GM19240 (cell line): ENCODE results near the gene FRMD1.

ENCODE experiments used
- DNase-seq: peaks from one replicate; pipeline ENCODE4 v3.0.0; 2011; ENCODE audit warnings: low spot score; ENCODE audit not compliant: insufficient read length

FRMD1 gene

DNA sequence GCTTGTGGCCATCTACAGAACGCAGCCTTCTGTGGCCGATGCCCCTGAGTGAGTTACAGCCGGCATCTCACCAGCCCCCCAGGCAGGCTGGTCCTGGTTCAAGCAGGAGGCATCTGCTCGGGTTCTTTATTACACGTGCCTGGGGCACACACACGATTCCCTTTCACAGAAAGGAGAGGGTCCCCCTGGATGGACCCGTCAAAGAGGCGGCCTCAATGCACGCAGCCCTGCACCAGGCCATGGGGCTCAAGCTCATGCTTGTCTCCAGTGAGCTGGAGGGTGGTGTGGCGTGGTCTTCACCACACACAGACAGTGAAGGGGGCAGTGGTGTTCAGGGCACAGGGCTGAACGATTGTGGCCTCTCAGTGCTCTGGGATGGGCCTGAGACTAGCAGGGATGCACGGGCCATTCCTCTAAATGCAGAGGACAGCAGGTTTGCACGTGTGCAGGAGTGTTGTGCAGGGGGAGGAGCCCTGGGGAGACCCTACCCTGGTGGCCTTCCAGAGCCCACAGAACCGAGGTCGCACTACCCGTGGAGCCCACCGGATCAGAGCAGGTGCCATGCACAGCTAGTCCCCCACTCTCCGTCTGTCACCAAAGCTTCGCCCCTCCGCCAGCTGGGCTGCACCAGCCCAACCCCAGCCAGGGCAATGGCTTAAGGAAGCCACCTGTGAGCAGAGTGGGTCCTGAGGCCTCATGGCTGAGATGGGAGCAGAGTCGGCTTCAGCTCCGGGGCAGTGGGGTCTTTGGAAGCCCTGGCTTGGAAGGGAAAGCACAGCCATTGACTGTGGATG lies 23.1 kb downstream of the FRMD1 start:
- DNase-seq = no peak

DNA sequence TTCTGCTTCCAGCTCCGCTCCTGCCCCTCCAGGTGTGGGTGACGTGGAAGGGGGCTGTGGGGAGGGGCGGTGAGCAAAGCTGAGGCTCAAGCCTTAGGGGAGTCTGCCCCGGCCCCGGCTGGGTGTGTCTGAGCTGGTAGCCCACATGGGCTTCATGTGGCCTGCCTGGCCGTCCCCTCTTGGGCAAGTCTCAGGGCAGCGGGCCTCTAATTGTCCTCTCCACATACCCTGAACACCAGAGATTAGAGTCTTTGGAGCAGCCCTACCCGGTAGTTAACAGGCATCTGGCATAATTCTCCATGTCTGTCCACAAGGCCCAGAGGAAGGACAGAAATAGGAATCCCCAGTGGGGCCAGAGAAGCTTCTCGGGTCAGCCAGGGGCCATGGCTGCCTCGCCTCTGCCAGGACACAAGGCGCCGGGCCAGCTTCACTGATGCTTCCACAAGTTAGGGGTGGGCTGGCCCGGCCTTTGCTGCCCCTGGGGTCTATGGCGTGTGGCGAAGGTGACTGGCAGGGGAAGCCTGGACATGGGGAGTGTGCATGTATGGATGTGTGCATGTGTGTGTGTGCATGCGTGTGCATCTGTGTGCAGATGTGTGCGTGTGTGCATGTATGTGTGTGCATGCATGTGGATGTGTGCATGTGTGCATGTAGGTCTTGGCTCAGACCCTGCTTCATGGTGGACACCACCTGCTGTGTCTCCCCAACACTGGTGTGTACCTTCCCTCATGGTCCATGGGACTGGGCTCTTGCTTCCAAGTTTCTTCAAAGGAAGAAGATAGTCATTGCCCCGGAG lies 24.0 kb downstream of the FRMD1 start:
- DNase-seq = no peak

DNA sequence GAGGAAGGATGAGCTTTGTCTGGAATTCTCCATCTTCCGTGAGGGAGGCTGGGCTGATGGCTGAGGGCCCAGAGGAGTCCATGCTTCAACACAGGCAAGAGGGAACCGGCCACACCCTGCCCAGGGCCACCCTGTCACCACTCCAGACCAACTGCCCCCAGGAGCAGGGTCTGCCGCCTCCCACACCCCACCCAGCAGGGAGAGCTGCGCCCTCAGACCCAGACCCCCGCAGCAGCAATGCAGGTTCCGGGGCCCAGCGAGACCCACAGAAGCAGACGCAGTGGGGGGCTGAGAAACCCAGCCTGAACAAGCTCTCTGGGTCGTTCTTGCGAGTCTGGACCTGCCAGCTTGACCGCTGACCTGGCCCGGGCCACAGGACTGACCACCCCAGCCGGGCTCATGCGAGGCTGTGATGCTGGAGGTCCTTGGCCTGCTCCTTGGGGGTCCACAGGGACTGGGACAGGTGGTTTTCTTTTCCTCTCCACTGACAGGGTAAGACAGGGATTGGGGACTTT lies 25.0 kb downstream of the FRMD1 start:
- DNase-seq = no peak

DNA sequence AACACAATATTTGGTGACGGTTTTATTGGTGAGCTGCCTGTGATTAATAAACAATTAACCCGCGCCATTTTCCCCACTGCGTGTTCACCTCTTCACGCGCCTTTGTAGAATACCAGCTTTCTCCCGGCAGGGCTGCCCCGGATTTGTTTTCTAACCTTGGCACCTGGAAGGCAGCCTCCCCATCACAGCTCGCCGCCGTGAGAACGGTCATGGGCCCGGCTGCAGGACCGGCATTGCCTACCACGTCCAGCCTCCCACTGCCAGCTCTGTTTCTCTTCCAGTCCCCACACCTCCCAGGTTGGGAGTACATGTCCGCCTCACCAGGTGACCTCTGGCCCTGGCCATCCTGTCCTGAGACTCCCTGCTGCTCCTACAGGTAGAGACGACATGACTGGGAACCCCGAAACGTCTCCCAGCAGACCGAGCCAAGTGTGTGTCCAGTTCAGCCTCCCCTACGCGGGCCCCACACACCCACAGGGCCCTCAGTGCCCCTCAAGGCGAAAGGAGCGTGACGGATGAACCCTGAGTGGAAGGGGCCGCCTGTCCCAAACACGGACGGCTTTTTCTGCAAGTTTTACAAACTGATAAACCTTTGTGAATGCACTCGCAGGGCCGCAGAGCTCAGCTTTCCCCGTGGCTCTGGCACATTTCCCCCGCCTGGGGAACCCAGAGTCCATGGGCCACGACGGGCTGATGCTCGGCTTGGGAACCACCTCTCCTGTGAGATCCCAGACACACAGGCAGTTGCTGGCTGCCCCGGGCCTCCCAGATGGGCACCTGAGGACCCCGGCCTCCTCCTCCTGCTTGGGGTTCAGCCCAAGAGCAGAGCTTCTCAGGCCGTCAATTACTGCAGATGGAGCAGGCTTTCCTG lies 25.7 kb downstream of the FRMD1 start:
- no peak for DNase-seq

DNA sequence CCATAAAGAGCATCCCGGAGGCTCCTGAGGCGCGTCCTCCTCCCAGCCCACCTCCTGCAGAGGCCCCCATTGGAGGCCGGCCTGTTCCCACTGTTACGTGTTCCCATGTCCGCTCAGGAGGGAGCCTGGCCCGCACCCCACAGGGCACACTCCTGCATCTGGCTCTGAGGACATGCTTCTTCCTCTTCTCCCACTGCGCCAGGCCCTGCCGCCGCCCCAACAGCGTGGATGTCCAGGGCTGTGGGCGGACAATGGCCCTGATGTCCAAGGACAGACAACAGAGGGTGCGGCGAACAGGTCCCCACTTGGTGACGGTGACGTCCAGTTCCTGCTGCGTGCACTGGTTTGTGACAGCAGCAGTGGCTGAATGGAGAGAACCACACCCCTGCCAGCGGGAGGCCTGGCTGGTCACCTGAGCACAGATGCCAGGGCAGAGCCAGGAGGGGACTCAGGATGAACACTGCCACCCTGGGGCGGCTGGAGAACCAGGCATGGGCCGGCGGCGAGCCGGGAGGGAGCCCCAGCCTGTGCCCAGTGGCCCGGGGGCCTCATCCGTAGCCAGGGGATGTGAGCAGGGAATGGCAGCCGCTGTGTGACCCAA lies 26.6 kb downstream of the FRMD1 start:
- DNase-seq = no peak

DNA sequence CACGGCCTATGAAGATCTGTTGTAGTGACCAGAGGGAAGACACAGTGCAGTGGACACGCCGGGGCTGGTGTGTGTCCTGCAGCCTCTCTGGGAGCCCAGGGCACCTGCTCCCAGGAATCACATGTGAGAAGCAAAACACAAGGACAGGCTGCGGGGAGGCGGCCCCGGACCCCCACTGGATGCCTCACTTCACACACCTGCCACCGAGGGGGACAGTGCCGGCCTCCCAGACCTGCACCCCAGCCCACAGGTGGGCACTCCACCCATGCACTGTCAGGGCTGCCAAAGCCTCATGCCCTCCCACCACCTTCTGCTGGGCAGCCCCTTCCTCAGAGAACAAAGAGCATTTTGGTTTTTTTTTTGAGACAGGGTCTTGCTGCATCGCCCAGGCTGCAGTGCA lies 27.4 kb downstream of the FRMD1 start:
- no peak for DNase-seq

DNA sequence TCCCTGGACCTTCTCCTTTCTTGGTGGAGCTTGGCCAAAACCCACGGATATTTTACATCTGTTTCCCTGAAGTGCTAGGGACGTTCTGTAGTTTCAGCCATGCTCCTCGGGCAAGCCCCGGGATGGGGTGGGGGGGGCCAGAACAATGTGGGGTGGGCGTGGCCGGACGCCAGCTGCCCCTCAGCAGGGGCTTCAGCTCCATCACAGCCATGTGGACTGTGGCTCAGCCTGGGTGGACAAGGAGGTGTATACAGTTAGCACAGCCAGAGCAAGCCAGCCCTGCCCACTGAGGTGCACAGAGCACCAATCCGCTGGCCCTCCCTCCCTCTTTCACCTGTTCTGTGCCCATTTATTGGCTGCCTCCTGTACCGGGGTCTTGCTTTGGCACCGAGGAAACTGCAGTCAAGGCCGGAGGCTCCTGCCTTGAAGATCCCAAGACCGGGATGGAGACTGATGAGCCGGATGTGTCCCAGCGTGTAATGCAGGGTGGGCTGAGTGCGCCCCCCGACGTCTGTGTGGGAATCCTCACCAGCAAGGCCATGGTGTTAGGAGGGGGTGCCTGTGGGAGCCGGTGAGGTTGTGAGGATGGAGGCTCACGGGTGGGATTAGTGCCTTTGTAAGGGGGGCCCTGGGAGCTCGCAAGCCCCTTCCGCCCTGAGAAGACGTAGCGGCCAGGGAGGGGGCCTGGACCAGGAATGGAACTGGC lies 28.0 kb downstream of the FRMD1 start:
- no peak for DNase-seq

DNA sequence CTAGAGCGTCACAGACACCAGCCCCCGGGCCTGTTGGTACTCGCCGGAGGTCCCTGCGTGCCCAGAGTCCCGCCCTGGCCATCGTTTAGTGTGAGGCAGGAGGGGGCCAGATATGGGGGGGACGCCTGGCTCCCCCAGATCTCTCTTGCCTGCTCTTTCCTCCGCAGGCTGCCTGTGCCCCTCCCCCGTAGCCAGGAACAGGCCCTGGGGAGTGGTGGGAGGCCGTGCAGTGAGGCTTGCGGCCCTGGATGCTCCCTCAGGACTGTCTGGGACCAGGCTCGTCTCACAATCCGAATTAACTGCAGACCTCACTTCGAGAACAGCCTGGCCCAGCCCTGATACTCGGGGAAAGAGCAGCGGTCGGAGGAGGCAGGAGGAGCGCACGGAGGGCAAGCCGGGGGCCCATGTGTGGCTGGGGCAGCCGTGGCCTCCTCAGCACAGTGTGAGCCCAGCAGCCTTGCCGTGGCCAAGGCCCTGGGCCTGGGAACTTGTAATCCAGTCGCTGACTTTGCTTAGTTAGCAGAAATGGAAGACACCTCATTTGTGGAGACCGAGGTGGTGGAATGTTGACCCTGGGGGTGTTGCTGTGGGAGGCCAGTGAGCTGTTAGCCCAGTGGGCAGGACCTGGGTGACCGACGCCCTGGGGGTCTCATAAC lies 28.7 kb downstream of the FRMD1 start:
- DNase-seq = no peak

DNA sequence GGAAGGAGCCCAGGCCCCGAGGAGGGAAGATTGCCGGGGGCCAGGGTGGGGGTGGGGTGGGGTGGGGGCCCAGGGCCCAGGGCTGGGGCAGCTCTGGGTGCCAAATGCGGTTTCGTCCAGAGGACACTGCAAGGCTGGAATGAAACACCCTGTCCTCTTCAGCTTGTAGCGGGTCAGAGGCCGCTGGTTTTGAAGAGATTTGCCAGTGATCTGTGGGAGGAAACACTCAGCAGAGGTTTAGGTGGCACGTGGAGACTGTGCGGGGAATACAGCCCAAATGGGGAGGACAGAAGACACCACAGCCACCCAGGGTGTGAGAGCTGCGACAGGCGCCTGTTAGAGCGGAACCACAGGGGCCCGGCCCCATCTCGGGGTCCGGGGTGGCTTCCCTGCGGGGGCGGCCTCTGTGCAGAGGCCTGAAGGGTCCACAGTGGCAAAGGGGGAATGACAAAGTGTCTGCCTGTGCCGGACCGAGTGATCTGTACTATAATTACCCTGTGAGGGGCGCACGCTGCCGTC lies 29.2 kb downstream of the FRMD1 start:
- DNase-seq = no peak

DNA sequence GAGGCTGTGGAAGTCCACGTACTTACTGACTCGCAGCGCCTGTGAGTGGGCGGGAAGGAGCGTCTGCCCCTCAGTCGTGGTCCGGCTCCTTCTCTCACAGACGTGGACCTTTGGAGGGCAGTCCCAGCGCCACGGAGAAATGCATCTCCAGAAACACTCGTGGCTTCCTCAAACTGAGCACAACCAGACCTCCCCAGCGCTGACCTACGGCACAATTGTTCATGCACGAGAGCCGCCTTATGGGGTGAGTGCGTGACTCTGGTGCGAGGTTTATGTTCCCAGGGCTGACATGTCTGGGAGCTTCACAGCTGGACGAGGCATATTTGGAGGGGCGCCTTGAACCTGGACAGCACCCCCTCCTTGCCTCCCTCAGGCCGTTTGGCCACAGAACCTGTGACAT lies 29.7 kb downstream of the FRMD1 start:
- DNase-seq = no peak

DNA sequence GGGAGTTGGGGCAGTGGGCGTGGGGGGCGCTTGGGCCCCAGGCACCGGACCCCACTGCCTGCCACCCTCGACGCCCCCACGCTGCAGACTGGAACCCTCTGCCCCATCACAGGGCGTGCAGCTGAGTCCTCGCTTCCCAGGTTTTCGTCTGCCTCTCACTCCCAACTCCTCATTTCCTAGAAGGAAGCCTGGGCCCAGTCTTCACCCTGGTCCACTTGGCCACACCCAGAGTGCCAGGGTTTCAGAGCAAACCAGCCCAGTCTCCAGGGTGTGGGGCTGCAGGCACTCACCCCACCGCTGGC lies 30.3 kb downstream of the FRMD1 start:
- no peak for DNase-seq

DNA sequence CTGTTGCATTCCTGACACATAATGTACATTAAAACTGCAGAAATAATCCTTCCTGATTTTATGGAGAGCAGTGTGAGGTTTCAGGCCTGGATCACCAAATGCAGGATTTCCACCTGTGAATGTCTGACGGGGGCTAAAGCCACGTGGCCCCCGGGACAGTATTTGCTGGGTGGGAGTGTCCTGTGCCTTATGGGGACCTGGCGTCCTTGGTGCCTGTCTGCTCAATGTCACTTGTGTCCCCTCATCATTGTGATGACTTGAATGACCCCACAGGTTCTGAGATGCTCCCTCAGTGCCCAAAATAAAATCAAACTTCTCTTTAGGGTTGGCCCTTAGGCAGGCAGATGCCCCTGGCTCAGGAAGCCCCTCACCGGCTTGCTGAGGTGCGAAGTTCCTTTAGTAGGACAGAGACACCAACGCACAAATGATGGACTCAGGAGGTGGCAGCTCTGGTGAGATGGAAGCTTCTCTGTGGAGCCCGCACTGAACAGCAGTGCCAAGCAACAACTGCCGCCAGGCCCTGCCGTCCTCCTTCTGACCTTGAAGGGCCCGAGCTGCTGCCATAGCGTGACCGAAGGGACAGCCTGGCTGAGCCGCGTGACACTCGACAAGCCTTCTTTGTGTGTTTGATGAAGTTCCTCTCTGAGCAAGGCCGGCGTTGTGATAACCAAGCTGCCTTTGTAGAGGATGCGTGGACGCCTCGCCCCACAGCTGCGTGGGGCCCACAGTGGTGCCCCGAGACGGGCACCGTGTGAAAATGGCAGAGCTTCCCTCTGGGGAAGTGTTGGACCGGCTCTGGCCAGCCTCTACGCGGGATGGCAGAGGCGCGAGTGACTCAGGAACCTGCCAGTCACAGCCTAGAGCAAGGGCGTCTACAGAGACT lies 30.9 kb downstream of the FRMD1 start:
- no peak for DNase-seq

DNA sequence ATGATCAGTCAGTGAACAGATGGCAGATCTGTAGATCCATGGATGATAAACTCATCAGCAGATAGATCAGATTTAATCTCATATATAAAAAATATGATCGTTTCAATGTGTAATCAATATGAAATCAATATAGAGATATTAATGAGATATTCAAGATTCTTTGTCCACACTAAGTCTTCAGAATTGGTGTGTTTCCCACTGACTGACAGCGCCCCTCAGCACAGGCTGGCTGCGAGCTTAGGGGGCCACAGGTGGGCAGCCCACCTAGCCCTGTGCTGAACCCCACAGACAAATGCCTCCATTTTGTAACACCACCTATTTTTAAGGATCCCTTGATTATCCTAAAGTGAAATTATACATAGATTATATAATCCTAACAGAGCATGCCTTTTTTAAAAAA lies 32.3 kb downstream of the FRMD1 start:
- no peak for DNase-seq

DNA sequence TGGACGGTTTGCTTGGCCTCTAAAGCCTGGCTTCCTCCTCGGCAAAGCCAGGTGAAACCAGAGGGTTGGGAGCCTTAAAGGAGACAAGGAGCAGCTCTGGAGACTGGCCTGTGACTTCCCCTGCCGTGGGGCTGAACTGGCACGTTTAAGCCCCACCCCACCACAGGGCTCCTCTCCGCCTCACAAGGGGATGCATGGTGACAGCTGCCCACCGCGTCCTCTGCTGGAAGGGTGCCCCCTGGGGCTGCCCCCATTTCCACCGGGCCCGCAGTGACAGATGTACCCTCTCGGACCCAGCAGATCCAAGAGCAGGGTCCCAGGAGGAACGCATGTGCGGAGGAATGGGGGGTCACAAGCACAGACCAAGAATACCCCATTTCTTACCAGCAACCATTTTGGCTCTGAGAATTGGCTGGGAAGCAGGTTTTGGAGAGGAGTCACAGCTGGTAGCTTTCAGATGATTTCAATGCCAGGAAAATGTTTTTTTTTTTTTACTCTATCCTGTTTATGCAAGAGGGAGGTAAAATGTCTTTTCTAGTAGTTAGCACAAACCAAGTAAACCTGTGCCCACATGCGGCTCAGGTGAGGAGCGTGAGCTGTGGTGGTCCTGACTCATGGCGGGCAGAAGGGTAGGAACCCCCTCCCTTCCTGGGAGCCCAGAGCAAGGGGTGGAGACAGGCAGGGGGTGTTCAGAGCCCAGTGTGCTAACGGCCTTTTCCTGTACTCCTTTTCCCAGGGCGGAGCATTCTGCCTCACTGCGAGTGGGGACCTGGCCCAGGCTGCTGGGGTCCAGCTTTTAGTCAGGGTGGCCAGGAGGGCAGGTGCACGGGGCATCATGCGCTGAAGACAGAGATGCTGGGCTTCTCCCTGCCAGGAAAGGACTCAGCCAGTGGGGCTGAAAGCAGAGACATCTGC lies 33.0 kb downstream of the FRMD1 start:
- DNase-seq = no peak

DNA sequence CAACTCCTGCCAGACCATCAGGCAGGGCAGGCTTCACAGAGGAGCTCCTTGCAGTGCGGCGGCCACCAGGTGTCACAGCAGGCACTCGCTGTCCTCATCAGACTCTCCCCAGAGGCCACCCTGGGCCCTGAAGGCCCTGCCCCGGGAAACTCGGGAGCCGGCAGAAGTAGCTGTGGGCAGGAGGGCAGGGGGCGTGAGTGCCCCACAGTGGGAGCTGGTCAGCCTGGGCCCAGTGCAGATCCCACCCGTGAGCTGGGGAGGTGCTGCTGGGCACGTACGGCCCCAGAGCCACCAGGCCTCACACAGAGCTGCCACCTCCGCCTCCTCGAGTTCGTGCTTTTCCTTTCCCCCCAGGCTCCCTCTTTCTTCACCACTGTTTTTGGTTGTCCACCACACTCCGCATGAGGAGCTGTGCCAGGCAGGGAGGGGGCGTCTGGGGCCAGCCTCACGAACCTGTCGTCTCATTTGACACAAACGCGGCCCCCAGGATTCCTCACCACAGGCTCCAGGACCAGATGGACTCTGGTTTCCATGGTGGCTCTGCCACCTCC lies 33.8 kb downstream of the FRMD1 start:
- no peak for DNase-seq

DNA sequence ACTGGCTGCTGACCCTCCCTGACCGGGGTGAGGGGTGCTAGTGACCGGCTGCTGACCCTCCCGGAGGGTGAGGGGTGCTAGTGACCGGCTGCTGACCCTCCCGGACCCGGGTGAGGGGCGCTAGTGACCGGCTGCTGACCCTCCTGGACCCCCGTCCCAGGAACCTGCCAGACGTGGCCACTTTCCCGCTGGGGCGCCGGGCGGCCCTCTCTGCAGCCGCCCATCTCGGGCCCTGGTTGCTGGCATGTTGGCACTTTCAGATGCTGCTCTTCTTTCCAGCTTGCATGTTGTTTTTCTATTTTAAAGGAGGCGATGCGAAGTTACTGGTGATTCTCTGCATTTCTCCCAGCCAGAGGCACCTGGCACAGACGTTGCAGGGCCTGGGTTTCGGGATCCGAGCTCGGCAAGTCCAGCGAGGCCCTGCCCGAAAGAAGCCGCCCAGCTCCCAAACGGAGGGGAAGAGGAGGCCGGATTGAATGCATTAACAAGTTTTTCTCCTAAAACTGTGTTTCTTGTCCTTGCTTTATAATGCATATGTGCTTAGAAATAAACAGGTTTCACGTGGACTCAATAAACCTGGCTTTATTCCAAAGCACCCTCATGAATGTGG lies 34.4 kb downstream of the FRMD1 start:
- no peak for DNase-seq

DNA sequence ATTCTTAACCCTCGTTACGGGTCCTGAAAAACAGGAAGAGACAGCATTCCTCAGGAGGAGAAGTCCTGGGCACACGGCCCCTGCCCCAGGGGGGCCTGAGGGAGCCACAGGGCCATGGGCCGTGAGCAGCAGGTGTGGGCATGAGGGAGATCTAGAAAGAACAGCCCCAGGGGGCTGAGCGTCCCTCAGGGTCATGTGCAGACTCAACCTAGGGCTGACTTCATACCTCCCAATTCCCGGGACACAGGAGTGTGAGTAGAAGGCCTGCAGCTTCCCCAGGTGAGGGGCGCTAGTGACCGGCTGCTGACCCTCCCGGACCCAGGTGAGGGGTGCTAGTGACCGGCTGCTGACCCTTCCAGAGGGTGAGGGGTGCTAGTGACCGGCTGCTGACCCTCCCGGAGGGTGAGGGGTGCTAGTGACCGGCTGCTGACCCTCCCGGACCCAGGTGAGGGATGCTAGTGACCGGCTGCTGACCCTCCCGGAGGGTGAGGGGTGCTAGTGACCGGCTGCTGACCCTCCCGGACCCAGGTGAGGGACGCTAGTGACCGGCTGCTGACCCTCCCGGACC lies 35.1 kb downstream of the FRMD1 start:
- DNase-seq = no peak
